KMS-11 (cell line): Measurements from ENCODE around the gene IGLON5.

Experiments used
- H2AFZ ChIP-seq: fragments of 200-600 bp; sonication (generic); 2 replicates; pipeline ENCODE4 v1.6.1; 2016; ENCODE audit warnings: antibody characterized with exemption, mixed run types, low read depth
- H3K27ac ChIP-seq: fragments of 200-600 bp; sonication (generic); 2 replicates; pipeline ENCODE4 v1.6.1; 2016; ENCODE audit warnings: mild to moderate bottlenecking, mixed run types
- H3K27me3 ChIP-seq: fragments of 200-600 bp; sonication (generic); 2 replicates; pipeline ENCODE4 v1.6.1; 2017; ENCODE audit warnings: mild to moderate bottlenecking, low read depth, mixed run types, moderate library complexity; ENCODE audit not compliant: insufficient read depth
- H3K36me3 ChIP-seq: fragments of 200-600 bp; sonication (generic); 2 replicates; pipeline ENCODE4 v1.6.1; 2017; ENCODE audit warnings: mild to moderate bottlenecking, mixed run types; ENCODE audit not compliant: insufficient read depth
- H3K4me1 ChIP-seq: fragments of 200-600 bp; sonication (generic); 2 replicates; pipeline ENCODE4 v1.6.1; 2016; ENCODE audit warnings: mild to moderate bottlenecking, low read depth, mixed run types; ENCODE audit not compliant: poor library complexity, severe bottlenecking
- H3K4me2 ChIP-seq: fragments of 200-600 bp; sonication (generic); 2 replicates; pipeline ENCODE4 v1.7.0; 2016; ENCODE audit warnings: mild to moderate bottlenecking, mixed run types
- H3K4me3 ChIP-seq: fragments of 200-600 bp; sonication (generic); IDR thresholded peaks from 2 replicates; pipeline ENCODE4 v1.6.1; 2017; ENCODE audit warnings: low read depth, low read length, mixed read lengths; ENCODE audit not compliant: insufficient read depth
- H3K79me2 ChIP-seq: fragments of 200-600 bp; sonication (generic); 2 replicates; pipeline ENCODE4 v1.6.1; 2016; ENCODE audit warnings: low read depth, mixed run types; ENCODE audit not compliant: insufficient read depth
- H3K9ac ChIP-seq: fragments of 200-600 bp; sonication (generic); 2 replicates; pipeline ENCODE4 v1.6.1; 2016; ENCODE audit warnings: mild to moderate bottlenecking, mixed run types
- H4K20me1 ChIP-seq: fragments of 200-600 bp; sonication (generic); 2 replicates; pipeline ENCODE4 v1.6.1; 2016; ENCODE audit warnings: mild to moderate bottlenecking, mixed run types; ENCODE audit not compliant: insufficient read depth
- TF ChIP-seq, protein P1 (sequence below): fragments of 200-600 bp; sonication (generic); conservative IDR thresholded peaks from 2 replicates; pipeline ENCODE4 v1.6.1; 2017; ENCODE audit warnings: low read depth, mild to moderate bottlenecking, antibody characterized with exemption, low read length, moderate library complexity, mixed read lengths

IGLON5 gene

DNA sequence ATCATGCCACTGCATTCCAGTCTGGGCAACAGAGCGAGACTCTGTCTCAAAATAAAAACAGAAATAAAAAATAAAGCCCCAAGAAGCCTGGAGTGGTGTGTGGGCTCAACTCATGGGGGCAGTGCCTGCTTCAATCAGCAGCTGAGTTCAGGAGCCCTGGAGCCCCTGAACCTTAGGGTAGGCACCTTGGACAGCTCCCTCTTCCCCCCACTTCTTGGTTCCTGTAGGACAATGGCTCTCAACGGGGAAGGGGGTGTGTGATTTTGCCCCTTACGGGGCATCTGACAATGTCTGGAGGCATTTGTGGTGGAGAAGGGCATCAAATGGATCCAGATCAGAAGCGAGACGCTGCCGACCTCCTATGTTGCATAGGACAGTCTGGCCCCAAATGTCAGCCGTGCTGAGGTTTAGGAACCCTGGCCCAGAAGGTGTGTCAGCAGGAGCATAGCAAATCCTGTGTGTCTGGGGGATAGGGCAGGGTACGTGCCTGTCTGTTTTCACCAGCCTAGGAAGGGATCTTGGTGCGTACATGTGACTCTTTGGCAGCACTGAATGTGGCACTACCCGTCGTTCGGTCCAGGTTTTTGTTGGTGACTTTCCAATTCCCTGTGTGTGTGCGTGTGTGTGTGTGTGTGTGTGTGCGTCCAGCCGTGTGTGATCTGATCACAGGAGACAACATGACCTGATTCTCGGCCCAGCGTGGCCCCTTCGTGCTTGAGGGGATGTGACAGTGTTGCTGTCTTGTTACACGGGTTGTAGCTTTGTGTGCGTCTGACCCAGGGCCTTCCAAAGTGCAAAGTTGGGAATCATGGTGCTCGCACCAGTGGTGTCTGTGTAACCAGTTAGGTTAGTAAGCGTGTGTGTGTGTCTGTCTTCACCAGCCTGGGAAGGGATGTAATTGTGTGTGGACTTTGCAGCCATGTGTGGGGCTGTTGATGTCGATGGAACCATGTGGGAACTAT, 7.5 kb downstream of the IGLON5 start:
- Histone ChIP-seq H3K36me3 (no peaks in the 10 kb centered on the region), H3K27ac (no peak overlapping the region), H3K4me2 (no peak overlapping the region), H3K9ac (no peak overlapping the region), H3K27me3 (no peaks in the 10 kb centered on the region), H3K4me3 (no peak overlapping the region), H3K79me2 (no peaks in the 10 kb centered on the region), H3K4me1 (no peaks in the 10 kb centered on the region), H2AFZ (no peak overlapping the region), H4K20me1 (no peaks in the 10 kb centered on the region)
- TF ChIP-seq, protein P1, sequence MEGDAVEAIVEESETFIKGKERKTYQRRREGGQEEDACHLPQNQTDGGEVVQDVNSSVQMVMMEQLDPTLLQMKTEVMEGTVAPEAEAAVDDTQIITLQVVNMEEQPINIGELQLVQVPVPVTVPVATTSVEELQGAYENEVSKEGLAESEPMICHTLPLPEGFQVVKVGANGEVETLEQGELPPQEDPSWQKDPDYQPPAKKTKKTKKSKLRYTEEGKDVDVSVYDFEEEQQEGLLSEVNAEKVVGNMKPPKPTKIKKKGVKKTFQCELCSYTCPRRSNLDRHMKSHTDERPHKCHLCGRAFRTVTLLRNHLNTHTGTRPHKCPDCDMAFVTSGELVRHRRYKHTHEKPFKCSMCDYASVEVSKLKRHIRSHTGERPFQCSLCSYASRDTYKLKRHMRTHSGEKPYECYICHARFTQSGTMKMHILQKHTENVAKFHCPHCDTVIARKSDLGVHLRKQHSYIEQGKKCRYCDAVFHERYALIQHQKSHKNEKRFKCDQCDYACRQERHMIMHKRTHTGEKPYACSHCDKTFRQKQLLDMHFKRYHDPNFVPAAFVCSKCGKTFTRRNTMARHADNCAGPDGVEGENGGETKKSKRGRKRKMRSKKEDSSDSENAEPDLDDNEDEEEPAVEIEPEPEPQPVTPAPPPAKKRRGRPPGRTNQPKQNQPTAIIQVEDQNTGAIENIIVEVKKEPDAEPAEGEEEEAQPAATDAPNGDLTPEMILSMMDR: no peak

DNA sequence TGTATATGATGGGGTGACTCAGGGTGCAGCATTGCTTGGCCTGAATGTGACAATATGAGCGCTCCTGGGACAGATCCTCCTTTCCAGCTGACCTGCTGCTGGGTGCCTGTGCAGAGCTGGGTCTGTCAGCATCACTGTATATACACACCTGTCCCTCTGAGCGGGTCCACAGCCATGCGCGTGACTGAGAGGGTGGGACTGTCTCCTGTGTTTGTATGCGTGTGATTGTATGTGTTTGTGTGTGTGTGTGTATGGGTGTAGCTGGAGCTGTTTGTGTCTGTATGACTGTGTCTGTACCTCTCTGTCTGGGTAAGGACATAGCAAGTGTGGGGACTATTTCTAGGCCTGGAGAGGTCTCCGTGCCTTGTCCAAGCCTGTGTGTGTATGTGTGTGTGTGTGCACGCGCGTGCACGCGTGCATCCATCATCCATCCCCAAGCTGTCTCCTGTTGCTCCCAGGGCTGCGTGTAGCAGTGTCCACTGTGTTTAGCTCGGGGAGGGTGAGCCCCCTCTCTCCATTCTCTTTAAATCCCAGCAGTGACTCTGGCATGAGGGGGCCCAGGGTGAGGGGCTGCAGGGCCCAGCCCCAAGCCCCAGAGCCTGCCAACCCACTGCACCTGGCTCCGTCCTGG, 8.3 kb downstream of the IGLON5 start:
- Histone ChIP-seq H3K4me2 (no peak overlapping the region), H3K27ac (no peak overlapping the region), H3K36me3 (no peaks in the 10 kb centered on the region), H3K9ac (no peak overlapping the region), H3K4me3 (no peak overlapping the region), H2AFZ (no peak overlapping the region), H3K4me1 (no peaks in the 10 kb centered on the region), H3K79me2 (no peaks in the 10 kb centered on the region), H4K20me1 (no peaks in the 10 kb centered on the region), H3K27me3 (no peaks in the 10 kb centered on the region)
- TF ChIP-seq, protein P1: no peak

DNA sequence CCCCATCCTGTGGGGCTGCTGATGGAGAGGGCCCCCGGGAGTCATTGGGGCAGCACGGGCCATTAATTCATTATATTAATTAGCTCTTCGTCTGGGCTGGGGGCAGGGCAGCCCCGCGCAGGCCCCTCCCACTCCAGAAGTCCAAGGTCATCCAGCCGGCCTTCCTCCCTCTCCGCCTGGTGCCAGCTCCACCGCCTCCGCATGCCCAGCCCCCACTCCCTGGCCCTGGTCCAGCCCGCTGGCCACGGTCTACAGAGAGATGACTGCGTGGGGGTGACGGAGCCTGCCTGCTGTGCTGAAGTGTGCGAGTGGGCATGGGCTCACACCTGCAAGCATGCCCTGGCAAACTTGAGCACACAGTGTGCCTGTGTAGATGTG, 8.8 kb downstream of the IGLON5 start:
- Histone ChIP-seq H3K36me3 (no peaks in the 10 kb centered on the region), H3K27me3 (no peaks in the 10 kb centered on the region), H2AFZ (no peak overlapping the region), H4K20me1 (no peaks in the 10 kb centered on the region), H3K4me1 (no peaks in the 10 kb centered on the region), H3K4me3 (no peak overlapping the region), H3K27ac (no peak overlapping the region), H3K4me2 (no peak overlapping the region), H3K9ac (no peak overlapping the region), H3K79me2 (no peaks in the 10 kb centered on the region)
- TF ChIP-seq, protein P1: no peak

DNA sequence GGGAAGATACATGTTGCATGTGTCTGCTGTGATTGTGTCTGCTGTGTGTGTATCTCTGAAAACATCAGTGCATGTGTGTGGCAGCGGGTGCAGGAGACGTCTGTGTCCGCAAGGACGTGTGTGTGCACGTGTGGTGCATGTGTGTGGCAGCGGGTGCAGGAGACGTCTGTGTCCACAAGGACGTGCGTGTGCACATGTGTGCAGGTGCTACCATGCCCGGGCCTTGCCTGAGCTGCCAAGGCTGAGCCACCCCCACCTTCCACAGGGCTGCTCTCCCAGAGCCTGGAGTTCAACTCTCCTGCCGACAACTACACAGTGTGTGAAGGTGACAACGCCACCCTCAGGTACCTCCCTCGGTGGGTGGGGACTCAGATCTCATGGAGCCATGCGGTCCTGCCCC, 10.4 kb downstream of the IGLON5 start:
- no peak overlapping the region for H3K4me3 ChIP-seq
- TF ChIP-seq, protein P1: no peak
- H3K27ac ChIP-seq: no peak overlapping the region
- H3K9ac ChIP-seq: no peak overlapping the region
- H3K4me1 ChIP-seq: no peaks in the 10 kb centered on the region
- H3K36me3 ChIP-seq: no peaks in the 10 kb centered on the region
- no peaks in the 10 kb centered on the region for H3K27me3 ChIP-seq
- no peak overlapping the region for H3K4me2 ChIP-seq
- no peak overlapping the region for H2AFZ ChIP-seq
- no peaks in the 10 kb centered on the region for H3K79me2 ChIP-seq
- no peaks in the 10 kb centered on the region for H4K20me1 ChIP-seq
